ENCODE data around the gene JPH2.

DNA sequence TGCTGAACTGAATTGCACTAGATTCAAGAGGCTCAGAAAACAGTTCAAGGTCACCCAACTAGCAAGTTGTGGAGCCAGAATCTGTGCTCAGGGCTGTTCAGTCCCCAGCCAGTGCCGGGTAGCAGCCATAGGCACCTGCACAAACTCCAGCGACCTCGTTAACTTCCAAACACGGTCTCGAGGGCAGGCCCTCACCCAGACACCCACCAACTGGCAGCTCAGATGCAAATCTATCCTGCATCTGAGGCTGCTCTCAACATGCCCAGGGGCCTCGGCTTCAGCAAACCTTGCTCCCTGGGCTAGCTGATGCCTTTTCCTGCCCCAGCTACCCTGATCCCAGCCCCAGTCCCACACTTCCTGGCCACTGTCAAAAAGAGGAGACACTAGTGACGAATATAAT, 3.7 kb downstream of the JPH2 start:
- TF ChIP-seq, protein P1, sequence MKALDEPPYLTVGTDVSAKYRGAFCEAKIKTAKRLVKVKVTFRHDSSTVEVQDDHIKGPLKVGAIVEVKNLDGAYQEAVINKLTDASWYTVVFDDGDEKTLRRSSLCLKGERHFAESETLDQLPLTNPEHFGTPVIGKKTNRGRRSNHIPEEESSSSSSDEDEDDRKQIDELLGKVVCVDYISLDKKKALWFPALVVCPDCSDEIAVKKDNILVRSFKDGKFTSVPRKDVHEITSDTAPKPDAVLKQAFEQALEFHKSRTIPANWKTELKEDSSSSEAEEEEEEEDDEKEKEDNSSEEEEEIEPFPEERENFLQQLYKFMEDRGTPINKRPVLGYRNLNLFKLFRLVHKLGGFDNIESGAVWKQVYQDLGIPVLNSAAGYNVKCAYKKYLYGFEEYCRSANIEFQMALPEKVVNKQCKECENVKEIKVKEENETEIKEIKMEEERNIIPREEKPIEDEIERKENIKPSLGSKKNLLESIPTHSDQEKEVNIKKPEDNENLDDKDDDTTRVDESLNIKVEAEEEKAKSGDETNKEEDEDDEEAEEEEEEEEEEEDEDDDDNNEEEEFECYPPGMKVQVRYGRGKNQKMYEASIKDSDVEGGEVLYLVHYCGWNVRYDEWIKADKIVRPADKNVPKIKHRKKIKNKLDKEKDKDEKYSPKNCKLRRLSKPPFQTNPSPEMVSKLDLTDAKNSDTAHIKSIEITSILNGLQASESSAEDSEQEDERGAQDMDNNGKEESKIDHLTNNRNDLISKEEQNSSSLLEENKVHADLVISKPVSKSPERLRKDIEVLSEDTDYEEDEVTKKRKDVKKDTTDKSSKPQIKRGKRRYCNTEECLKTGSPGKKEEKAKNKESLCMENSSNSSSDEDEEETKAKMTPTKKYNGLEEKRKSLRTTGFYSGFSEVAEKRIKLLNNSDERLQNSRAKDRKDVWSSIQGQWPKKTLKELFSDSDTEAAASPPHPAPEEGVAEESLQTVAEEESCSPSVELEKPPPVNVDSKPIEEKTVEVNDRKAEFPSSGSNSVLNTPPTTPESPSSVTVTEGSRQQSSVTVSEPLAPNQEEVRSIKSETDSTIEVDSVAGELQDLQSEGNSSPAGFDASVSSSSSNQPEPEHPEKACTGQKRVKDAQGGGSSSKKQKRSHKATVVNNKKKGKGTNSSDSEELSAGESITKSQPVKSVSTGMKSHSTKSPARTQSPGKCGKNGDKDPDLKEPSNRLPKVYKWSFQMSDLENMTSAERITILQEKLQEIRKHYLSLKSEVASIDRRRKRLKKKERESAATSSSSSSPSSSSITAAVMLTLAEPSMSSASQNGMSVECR (CRISPR knock-in tag; IDR thresholded peaks at IDR 0.05; ENCODE audit: borderline replicate concordance), result no peak
- TF ChIP-seq, protein P2, sequence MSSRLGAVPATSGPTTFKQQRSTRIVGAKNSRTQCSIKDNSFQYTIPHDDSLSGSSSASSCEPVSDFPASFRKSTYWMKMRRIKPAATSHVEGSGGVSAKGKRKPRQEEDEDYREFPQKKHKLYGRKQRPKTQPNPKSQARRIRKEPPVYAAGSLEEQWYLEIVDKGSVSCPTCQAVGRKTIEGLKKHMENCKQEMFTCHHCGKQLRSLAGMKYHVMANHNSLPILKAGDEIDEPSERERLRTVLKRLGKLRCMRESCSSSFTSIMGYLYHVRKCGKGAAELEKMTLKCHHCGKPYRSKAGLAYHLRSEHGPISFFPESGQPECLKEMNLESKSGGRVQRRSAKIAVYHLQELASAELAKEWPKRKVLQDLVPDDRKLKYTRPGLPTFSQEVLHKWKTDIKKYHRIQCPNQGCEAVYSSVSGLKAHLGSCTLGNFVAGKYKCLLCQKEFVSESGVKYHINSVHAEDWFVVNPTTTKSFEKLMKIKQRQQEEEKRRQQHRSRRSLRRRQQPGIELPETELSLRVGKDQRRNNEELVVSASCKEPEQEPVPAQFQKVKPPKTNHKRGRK (CRISPR knock-in tag; IDR thresholded peaks at IDR 0.05; ENCODE audit: borderline replicate concordance), result no peak
- TF ChIP-seq MYBL2 (CRISPR knock-in tag; IDR thresholded peaks at IDR 0.05) (no peak), ZNF263 (CRISPR knock-in tag; IDR thresholded peaks at IDR 0.05; ENCODE audit: low read depth) (no peak), FOXP1 (CRISPR knock-in tag; IDR thresholded peaks at IDR 0.05; ENCODE audit: borderline replicate concordance) (no peak), CTCF (IDR thresholded peaks at IDR 0.05) (no peak), ZNF317 (CRISPR knock-in tag; IDR thresholded peaks at IDR 0.05; ENCODE audit: borderline replicate concordance, low read depth) (no peak), CREB1 (CRISPR knock-in tag; IDR thresholded peaks at IDR 0.05) (no peak)
- TF ChIP-seq, protein P3, sequence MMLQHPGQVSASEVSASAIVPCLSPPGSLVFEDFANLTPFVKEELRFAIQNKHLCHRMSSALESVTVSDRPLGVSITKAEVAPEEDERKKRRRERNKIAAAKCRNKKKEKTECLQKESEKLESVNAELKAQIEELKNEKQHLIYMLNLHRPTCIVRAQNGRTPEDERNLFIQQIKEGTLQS (CRISPR knock-in tag; conservative IDR thresholded peaks at IDR 0.05), result no peak
- TF ChIP-seq, protein P4, sequence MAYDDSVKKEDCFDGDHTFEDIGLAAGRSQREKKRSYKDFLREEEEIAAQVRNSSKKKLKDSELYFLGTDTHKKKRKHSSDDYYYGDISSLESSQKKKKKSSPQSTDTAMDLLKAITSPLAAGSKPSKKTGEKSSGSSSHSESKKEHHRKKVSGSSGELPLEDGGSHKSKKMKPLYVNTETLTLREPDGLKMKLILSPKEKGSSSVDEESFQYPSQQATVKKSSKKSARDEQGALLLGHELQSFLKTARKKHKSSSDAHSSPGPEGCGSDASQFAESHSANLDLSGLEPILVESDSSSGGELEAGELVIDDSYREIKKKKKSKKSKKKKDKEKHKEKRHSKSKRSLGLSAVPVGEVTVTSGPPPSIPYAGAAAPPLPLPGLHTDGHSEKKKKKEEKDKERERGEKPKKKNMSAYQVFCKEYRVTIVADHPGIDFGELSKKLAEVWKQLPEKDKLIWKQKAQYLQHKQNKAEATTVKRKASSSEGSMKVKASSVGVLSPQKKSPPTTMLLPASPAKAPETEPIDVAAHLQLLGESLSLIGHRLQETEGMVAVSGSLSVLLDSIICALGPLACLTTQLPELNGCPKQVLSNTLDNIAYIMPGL (CRISPR knock-in tag; IDR thresholded peaks at IDR 0.05), result no peak

Data from WTC11 (cell line).